Measurements from ENCODE around the gene PROZ.

DNA sequence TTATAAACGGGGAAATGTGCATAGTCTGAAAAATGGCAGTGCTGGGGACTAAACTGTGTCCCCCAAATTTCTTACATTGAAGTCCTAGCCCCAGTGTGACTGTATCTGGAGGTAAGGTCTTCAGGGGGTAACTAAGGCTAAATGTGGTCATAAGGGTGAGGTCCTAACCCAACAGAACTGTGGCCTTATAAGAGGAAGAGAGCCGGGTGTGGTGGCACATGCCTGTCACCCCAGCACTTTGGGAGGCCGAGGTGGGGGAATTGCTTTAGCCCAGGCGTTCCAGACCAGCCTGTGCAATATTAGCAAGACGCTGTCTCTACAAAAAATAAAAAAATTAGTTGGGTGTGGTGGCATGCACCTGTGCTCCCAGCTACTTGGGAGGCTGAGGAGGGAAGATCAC is 17.8 kb downstream of the PROZ start:
- no peak for TF ChIP-seq EZH2 (IDR thresholded peaks at IDR 0.05; ENCODE audit: insufficient read depth, poor library complexity, severe bottlenecking)
- TF ChIP-seq EZH2phosphoT487 (IDR thresholded peaks at IDR 0.05; ENCODE audit: insufficient read depth, low read depth) = no peak
